OCI-LY7 (cell line): ENCODE measurements around the gene RNASE12.

Experiments used
- EZH2phosphoT487 ChIP-seq: fragments of 200-600 bp; sonication (generic); IDR thresholded peaks from 2 replicates; pipeline ENCODE4 v1.6.1; 2018; ENCODE audit warnings: low read depth, borderline replicate concordance, mild to moderate bottlenecking, mixed run types, antibody characterized with exemption, low read length, moderate library complexity, mixed read lengths
- TF ChIP-seq, protein P1 (sequence below): fragments of 200-600 bp; sonication (generic); conservative IDR thresholded peaks from 2 replicates; pipeline ENCODE4 v1.5.1; 2014; ENCODE audit warnings: mild to moderate bottlenecking, antibody characterized with exemption, low read length, moderate library complexity, mixed read lengths

GRCh38 chr14:20560961-20561360 lies 30.2 kb downstream of the RNASE12 start, which contains the start of gene RNASE9:
- TF ChIP-seq, protein P1, sequence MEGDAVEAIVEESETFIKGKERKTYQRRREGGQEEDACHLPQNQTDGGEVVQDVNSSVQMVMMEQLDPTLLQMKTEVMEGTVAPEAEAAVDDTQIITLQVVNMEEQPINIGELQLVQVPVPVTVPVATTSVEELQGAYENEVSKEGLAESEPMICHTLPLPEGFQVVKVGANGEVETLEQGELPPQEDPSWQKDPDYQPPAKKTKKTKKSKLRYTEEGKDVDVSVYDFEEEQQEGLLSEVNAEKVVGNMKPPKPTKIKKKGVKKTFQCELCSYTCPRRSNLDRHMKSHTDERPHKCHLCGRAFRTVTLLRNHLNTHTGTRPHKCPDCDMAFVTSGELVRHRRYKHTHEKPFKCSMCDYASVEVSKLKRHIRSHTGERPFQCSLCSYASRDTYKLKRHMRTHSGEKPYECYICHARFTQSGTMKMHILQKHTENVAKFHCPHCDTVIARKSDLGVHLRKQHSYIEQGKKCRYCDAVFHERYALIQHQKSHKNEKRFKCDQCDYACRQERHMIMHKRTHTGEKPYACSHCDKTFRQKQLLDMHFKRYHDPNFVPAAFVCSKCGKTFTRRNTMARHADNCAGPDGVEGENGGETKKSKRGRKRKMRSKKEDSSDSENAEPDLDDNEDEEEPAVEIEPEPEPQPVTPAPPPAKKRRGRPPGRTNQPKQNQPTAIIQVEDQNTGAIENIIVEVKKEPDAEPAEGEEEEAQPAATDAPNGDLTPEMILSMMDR = no peak
- no peak for TF ChIP-seq EZH2phosphoT487
